IMR-90 (cell line): ENCODE measurements around the gene HES4. TPM values are rescaled to one million over a fixed set of nuclear protein-coding genes. Genes with fewer than 3 reads are reported as not detected.

ENCODE experiments used
- ATAC-seq: fragments of 200-7000 bp; cut with Tn5 transposase; 2 replicates; pipeline ENCODE4 v1.9.1; 2020; ENCODE audit warnings: low read depth, mild to moderate bottlenecking, moderate library complexity
- BruUV-seq: library from RNA; stranded (reverse); fragments of 400-500 nt; replicated peaks from 2 replicates; lab custom pipeline; 2021; lab: Mats Ljungman, UMichigan
- CTCF ChIA-PET: fragments of 300-600 bp; formaldehyde crosslinking; extraction: SDS; loops from one replicate; lab custom pipeline; 2021; ENCODE audit warnings: antibody characterized with exemption; lab: Yijun Ruan, JAX
- POLR2A ChIA-PET: fragments of 300-600 bp; sonication (Branson Sonifier 250); formaldehyde crosslinking; loops from one replicate; lab custom pipeline; 2022; ENCODE audit warnings: antibody characterized with exemption; ENCODE audit not compliant: unreplicated experiment; lab: Charles Lee
- DNase-seq: peaks from one replicate; pipeline ENCODE4 v3.0.0; 2013
- H2AFZ ChIP-seq: replicated peaks from 2 replicates; pipeline ENCODE3; 2013; ENCODE audit warnings: low read length, mild to moderate bottlenecking; ENCODE audit not compliant: poor library complexity
- H2AK5ac ChIP-seq: 2 replicates; pipeline ENCODE4 v1.6.1; 2013; ENCODE audit warnings: low read depth, low read length, inconsistent platforms
- H2AK9ac ChIP-seq: replicated peaks from 2 replicates; pipeline ENCODE3; 2013; ENCODE audit warnings: mild to moderate bottlenecking, low read depth, low read length, moderate library complexity; ENCODE audit not compliant: poor library complexity
- H2BK120ac ChIP-seq: 2 replicates; pipeline ENCODE4 v1.6.1; 2013; ENCODE audit warnings: low read depth, low read length, inconsistent platforms
- H2BK15ac ChIP-seq: 3 replicates; pipeline ENCODE4 v1.6.1; 2013; ENCODE audit warnings: low read depth, low read length, inconsistent platforms
- H2BK20ac ChIP-seq: 2 replicates; pipeline ENCODE4 v1.6.1; 2013; ENCODE audit warnings: low read depth, mild to moderate bottlenecking, inconsistent platforms, low read length, moderate library complexity
- H2BK5ac ChIP-seq: 2 replicates; pipeline ENCODE4 v1.6.1; 2013; ENCODE audit warnings: mild to moderate bottlenecking, low read depth, low read length, inconsistent platforms; ENCODE audit not compliant: poor library complexity, severe bottlenecking
- H3K14ac ChIP-seq: replicated peaks from 2 replicates; pipeline ENCODE4 v1.6.1; 2013; ENCODE audit warnings: low read depth, low read length, inconsistent platforms
- H3K18ac ChIP-seq: 2 replicates; pipeline ENCODE4 v1.6.1; 2013; ENCODE audit warnings: low read depth, low read length, control low read depth
- H3K23ac ChIP-seq: 2 replicates; pipeline ENCODE4 v1.6.1; 2013; ENCODE audit warnings: low read depth, low read length, inconsistent platforms
- H3K27ac ChIP-seq: 2 replicates; pipeline ENCODE4 v1.5.1; 2013; ENCODE audit warnings: mild to moderate bottlenecking, control low read depth, low read length; ENCODE audit not compliant: insufficient read depth
- H3K27me3 ChIP-seq: 2 replicates; pipeline ENCODE4 v1.6.1; 2013; ENCODE audit warnings: low read length; ENCODE audit not compliant: control insufficient read depth, insufficient read depth
- H3K36me3 ChIP-seq: 2 replicates; pipeline ENCODE4 v1.6.1; 2013; ENCODE audit warnings: low read length, mixed read lengths; ENCODE audit not compliant: control insufficient read depth, insufficient read depth
- H3K4ac ChIP-seq: 2 replicates; pipeline ENCODE4 v1.6.1; 2013; ENCODE audit warnings: low read depth, low read length, inconsistent platforms
- H3K4me1 ChIP-seq: 2 replicates; pipeline ENCODE4 v1.6.1; 2013; ENCODE audit warnings: low read length, mixed read lengths; ENCODE audit not compliant: control insufficient read depth, insufficient read depth
- H3K4me2 ChIP-seq: 2 replicates; pipeline ENCODE4 v1.6.1; 2013; ENCODE audit warnings: low read depth, mild to moderate bottlenecking, control low read depth, low read length, moderate library complexity
- H3K4me3 ChIP-seq: 2 replicates; pipeline ENCODE4 v1.5.1; 2013; ENCODE audit warnings: low read depth, mild to moderate bottlenecking, control low read depth, low read length, moderate library complexity; ENCODE audit not compliant: insufficient read depth
- H3K56ac ChIP-seq: 2 replicates; pipeline ENCODE4 v1.6.1; 2013; ENCODE audit warnings: low read length, inconsistent platforms; ENCODE audit not compliant: insufficient read depth; ENCODE audit errors: extremely low read depth
- H3K79me1 ChIP-seq, 2 experiments: 2 replicates each; pipeline ENCODE4 v1.6.1; 2013; ENCODE audit warnings: low read length in 2 of 2, inconsistent platforms in 1 of 2, low read depth in 1 of 2
- H3K9ac ChIP-seq: 2 replicates; pipeline ENCODE4 v1.6.1; 2013; ENCODE audit warnings: low read depth, low read length, control low read depth
- H3K9me1 ChIP-seq: 2 replicates; pipeline ENCODE4 v1.6.1; 2013; ENCODE audit warnings: low read length, inconsistent platforms; ENCODE audit not compliant: insufficient read depth
- H3K9me3 ChIP-seq: 2 replicates; pipeline ENCODE4 v1.6.1; 2013; ENCODE audit warnings: low read length; ENCODE audit not compliant: control insufficient read depth, insufficient read depth
- H4K20me1 ChIP-seq: 2 replicates; pipeline ENCODE4 v1.6.1; 2013; ENCODE audit warnings: low read length, inconsistent platforms; ENCODE audit not compliant: insufficient read depth
- H4K5ac ChIP-seq: 2 replicates; pipeline ENCODE4 v1.6.1; 2013; ENCODE audit warnings: mild to moderate bottlenecking, low read depth, low read length, control low read depth
- H4K8ac ChIP-seq, 2 experiments: 2 replicates each; pipeline ENCODE4 v1.6.1; 2013; ENCODE audit warnings: low read depth in 2 of 2, low read length in 2 of 2, control low read depth in 1 of 2, inconsistent platforms in 1 of 2
- H4K91ac ChIP-seq: 2 replicates; pipeline ENCODE4 v1.6.1; 2013; ENCODE audit warnings: low read depth, low read length, inconsistent platforms; ENCODE audit not compliant: insufficient read depth
- BHLHE40 ChIP-seq: fragments of 150-350 bp; IDR thresholded peaks from 2 replicates; pipeline ENCODE4 v1.6.1; 2016; ENCODE audit warnings: mild to moderate bottlenecking, low read depth, low read length
- CHD1 ChIP-seq: IDR thresholded peaks from 2 replicates; pipeline ENCODE4 v1.6.1; 2012; ENCODE audit warnings: low read depth, low read length, improper control_type of control experiment
- FOS ChIP-seq: fragments of 150-350 bp; IDR thresholded peaks from 2 replicates; pipeline ENCODE4 v1.6.1; 2016; ENCODE audit warnings: low read depth, low read length
- MAFK ChIP-seq: IDR thresholded peaks from 2 replicates; pipeline ENCODE4 v1.6.1; 2012; ENCODE audit warnings: low read depth, low read length, improper control_type of control experiment
- MAZ ChIP-seq: IDR thresholded peaks from 2 replicates; pipeline ENCODE4 v1.6.1; 2012; ENCODE audit warnings: low read depth, mild to moderate bottlenecking, low read length, improper control_type of control experiment, moderate library complexity, borderline replicate concordance
- RAD21 ChIP-seq: IDR thresholded peaks from 2 replicates; pipeline ENCODE4 v1.6.1; 2012; ENCODE audit warnings: low read length, improper control_type of control experiment
- RFX5 ChIP-seq: IDR thresholded peaks from 2 replicates; pipeline ENCODE4 v1.8.0; 2012; ENCODE audit warnings: low read depth, mild to moderate bottlenecking, low read length, moderate library complexity
- SMC3 ChIP-seq: fragments of 150-350 bp; IDR thresholded peaks from 2 replicates; pipeline ENCODE4 v1.6.1; 2016; ENCODE audit warnings: low read depth, mild to moderate bottlenecking, antibody characterized with exemption, low read length, moderate library complexity
- WGBS, 2 experiments: methylation state at CpG; one replicate each; pipeline versions ENCODE4 v1.1.5 to v1.1.7; 2013; ENCODE audit warnings: missing lambda C conversion rate in 2 of 2; ENCODE audit not compliant: insufficient read length in 1 of 2; ENCODE audit errors: extremely low coverage in 2 of 2; 5-methylcytosine and 5-hydroxymethylcytosine counted together
- dilution Hi-C: fragments of 300-500 bp; cut with HindIII; formaldehyde crosslinking; loops from one replicate; pipeline ENCODE4 v1.14.3; 2018; ENCODE audit warnings: low sequenced_read_pairs; ENCODE audit not compliant: unreplicated experiment
- in situ Hi-C: fragments of 300-500 bp; cut with MboI; formaldehyde crosslinking; loops from 3 replicates; pipeline ENCODE4 v1.14.3; 2019; ENCODE audit warnings: low sequenced_read_pairs, inconsistent platforms, mixed read lengths
- intact Hi-C: fragments of 100-400 bp; cut with micrococcal nuclease; formaldehyde crosslinking; loops from 2 replicates; pipeline ENCODE4 v1.10.0; 2022
- polyA plus RNA-seq, 3 experiments: library from polyadenylated mRNA; depleted of rRNA; stranded (reverse); fragments of >200 nt; gene quantifications; 2 replicates each; pipeline ENCODE4 v1.2.3, GENCODE V29; 2012; ENCODE audit warnings: low replicate concordance in 1 of 3
- total RNA-seq: library from RNA; depleted of rRNA; stranded (reverse); fragments of >200 nt; gene quantifications from 2 replicates; pipeline ENCODE4 v1.2.3, GENCODE V29; 2012
- TF ChIP-seq, protein P1 (sequence below): fragments of 150-350 bp; IDR thresholded peaks from 2 replicates; pipeline ENCODE4 v1.6.1; 2016; ENCODE audit warnings: low read depth, mild to moderate bottlenecking, low read length, moderate library complexity, borderline replicate concordance

Gene HES4
- total and polyA plus RNA-seq, 2 of the 4 experiments (the other 2 are of a cell fraction): 1.4 to 11.7 TPM

DNA sequence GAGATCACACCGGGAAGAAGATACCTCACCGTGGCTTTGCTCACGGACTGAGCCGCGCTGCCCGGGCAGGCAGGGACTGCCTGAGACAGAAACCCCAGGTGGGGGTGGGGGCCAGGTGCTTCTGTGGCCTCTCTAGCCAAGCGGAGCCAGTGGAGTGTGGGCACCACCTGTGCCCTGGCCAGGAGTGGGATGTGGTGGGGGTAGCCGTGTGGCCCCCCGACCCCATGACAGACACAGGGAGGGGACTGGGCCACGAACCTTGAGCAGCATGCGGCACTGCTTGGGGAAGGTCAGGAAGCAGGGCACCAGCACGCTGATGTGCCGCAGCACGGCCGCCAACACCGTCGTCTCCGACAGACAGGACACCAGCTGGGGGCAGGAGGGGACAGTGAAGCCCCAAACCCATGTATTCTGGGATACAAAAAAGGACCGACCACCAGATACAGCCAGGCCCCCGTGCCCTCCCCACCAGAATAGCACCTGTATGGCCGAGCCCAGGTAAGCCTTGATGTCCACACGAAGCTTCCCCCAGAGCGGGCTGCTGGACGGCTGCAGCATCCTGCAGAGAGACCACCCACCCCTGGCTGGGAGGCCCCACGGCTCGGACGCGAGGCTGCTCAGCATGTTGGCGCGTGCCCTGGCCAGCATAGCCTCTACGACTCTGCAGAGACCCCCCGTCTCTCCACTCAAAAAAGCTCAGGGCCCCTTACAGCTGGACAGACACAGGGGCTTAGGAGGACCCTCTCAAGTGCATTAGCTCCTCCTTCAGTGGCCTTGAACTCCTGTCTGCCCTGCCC lies 46.2 kb downstream of the HES4 start:
- dilution Hi-C loops: no loop called here
- H3K18ac ChIP-seq: no peak overlapping the region
- no peak for DNase-seq
- H3K4me3 ChIP-seq: no peak overlapping the region
- H3K4me2 ChIP-seq: no peak overlapping the region
- no peak overlapping the region for H4K8ac ChIP-seq
- H3K27ac ChIP-seq: no peak overlapping the region
- CTCF ChIA-PET: no interaction called here
- H4K5ac ChIP-seq: no peak overlapping the region
- H2BK20ac ChIP-seq: no peak overlapping the region
- no peaks in the 10 kb centered on the region for H3K27me3 ChIP-seq
- H3K56ac ChIP-seq: no peak overlapping the region
- in situ Hi-C loops: no loop called here
- no peak for TF ChIP-seq CHD1
- TF ChIP-seq RFX5: no peak
- TF ChIP-seq MAZ: no peak
- TF ChIP-seq SMC3: no peak
- TF ChIP-seq, protein P1, sequence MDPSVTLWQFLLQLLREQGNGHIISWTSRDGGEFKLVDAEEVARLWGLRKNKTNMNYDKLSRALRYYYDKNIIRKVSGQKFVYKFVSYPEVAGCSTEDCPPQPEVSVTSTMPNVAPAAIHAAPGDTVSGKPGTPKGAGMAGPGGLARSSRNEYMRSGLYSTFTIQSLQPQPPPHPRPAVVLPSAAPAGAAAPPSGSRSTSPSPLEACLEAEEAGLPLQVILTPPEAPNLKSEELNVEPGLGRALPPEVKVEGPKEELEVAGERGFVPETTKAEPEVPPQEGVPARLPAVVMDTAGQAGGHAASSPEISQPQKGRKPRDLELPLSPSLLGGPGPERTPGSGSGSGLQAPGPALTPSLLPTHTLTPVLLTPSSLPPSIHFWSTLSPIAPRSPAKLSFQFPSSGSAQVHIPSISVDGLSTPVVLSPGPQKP: no peak
- TF ChIP-seq FOS: no peak
- TF ChIP-seq MAFK: no peak
- TF ChIP-seq RAD21: no peak
- no peak for TF ChIP-seq BHLHE40
- H3K79me1 ChIP-seq: peaks cover 14 to 52% of the 10 kb centered on the region in 2 experiments
- H3K14ac ChIP-seq: no peak overlapping the region
- no peak overlapping the region for H2BK5ac ChIP-seq
- no peak overlapping the region for H3K4ac ChIP-seq
- peaks cover 2% of the 10 kb centered on the region; the same call in 1 of the 2 replicates for H3K4me1 ChIP-seq
- BruUV-seq: no TSS peak
- H2BK15ac ChIP-seq: no peak overlapping the region
- H4K20me1 ChIP-seq: peaks cover 29% of the 10 kb centered on the region
- no peak overlapping the region for H2BK120ac ChIP-seq
- peaks cover 11% of the 10 kb centered on the region for H3K9me1 ChIP-seq
- H3K9ac ChIP-seq: no peak overlapping the region
- ATAC-seq: no peak
- peak overlapping the region; percentile 42 for H2AK9ac ChIP-seq
- no peaks in the 10 kb centered on the region for H3K9me3 ChIP-seq
- peaks cover 74% of the 10 kb centered on the region for H3K36me3 ChIP-seq
- POLR2A ChIA-PET: no interaction called here
- WGBS, 2 experiments: 98% methylated on average over 12 of the region's 32 CpGs; no CpG with 5 or more reads in 1 of the 2 experiments
- H2AFZ ChIP-seq: no peak overlapping the region
- no peak overlapping the region for H3K23ac ChIP-seq
- H4K91ac ChIP-seq: no peak overlapping the region
- H2AK5ac ChIP-seq: no peak overlapping the region
- intact Hi-C loops: no loop called here
